ENCODE measurements around the gene PPIL1.

DNA sequence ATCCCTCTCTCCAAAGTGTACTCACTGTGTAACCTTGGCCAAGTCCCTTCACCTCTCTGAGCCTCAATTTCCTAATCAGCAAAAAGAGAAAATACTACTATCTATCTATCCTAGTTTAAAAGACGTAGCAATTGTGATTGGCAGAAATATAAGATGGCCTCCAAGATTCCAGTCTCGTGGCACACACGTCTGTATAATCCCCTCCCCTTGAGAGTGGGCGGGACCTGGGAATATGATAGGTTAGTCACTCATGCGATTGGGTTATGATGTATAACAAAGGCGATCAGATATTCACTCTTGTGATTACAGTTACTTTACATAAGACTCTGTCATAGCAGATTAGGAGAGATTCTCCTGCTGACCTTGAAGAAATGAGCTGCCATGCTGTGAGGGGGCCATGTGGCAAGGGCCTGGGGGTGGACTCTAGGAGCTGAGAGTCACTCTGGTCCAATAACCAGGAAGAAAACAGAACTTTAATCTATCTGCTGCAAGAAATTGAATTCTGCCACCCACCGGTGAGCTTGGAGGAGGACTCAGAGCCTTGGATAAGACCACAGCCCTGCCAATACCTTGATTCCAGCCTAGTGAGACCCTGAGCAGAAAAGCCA, 41.3 kb downstream of the PPIL1 start:
- TF ChIP-seq, protein P1, sequence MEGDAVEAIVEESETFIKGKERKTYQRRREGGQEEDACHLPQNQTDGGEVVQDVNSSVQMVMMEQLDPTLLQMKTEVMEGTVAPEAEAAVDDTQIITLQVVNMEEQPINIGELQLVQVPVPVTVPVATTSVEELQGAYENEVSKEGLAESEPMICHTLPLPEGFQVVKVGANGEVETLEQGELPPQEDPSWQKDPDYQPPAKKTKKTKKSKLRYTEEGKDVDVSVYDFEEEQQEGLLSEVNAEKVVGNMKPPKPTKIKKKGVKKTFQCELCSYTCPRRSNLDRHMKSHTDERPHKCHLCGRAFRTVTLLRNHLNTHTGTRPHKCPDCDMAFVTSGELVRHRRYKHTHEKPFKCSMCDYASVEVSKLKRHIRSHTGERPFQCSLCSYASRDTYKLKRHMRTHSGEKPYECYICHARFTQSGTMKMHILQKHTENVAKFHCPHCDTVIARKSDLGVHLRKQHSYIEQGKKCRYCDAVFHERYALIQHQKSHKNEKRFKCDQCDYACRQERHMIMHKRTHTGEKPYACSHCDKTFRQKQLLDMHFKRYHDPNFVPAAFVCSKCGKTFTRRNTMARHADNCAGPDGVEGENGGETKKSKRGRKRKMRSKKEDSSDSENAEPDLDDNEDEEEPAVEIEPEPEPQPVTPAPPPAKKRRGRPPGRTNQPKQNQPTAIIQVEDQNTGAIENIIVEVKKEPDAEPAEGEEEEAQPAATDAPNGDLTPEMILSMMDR (tag by site-specific recombination; IDR thresholded peaks at IDR 0.05), result no peak
- TF ChIP-seq HOXA7 (CRISPR knock-in tag; IDR thresholded peaks at IDR 0.05; ENCODE audit: borderline replicate concordance), result no peak
- no peak for TF ChIP-seq TCF7L2 (IDR thresholded peaks at IDR 0.05; ENCODE audit: borderline replicate concordance, low read depth, low read length)
- no peak for TF ChIP-seq ZNF626 (tag by site-specific recombination; IDR thresholded peaks at IDR 0.05)
- no peak for TF ChIP-seq ZNF16 (tag by site-specific recombination; IDR thresholded peaks at IDR 0.05; ENCODE audit: low read depth)
- no peak for TF ChIP-seq ZNF121 (tag by site-specific recombination; IDR thresholded peaks at IDR 0.05)
- no peak for TF ChIP-seq ZNF350 (tag by site-specific recombination; IDR thresholded peaks at IDR 0.05)
- TF ChIP-seq KLF10 (tag by site-specific recombination; IDR thresholded peaks at IDR 0.05), result no peak

Measured in HEK293 (cell line).